GM23248 (cell line): Measurements from ENCODE around the gene SLC39A1. TPM values are rescaled to one million over a fixed set of nuclear protein-coding genes. Genes with fewer than 3 reads are reported as not detected.
A peak's percentile ranks its signal among the peaks of the same experiment; 100 is the strongest.
"Not testable (repeated sequence)": the region's sequence is repeated elsewhere in the genome, so short reads cannot be mapped to it uniquely, and the experiment has no call there.

Experiments used
- DNase-seq: peaks from one replicate; pipeline ENCODE4 v3.0.0-alpha.2; 2015
- H2AFZ ChIP-seq: fragments of 200-600 bp; sonication (generic); 2 replicates; pipeline ENCODE4 v1.6.1; 2016; ENCODE audit warnings: antibody characterized with exemption
- H3F3A ChIP-seq: fragments of 200-600 bp; sonication (generic); 2 replicates; pipeline ENCODE4 v1.6.1; 2016; ENCODE audit warnings: mild to moderate bottlenecking, antibody characterized with exemption, mixed run types; ENCODE audit not compliant: insufficient read depth
- H3K27ac ChIP-seq: fragments of 200-600 bp; sonication (generic); 2 replicates; pipeline ENCODE4 v1.5.1; 2016; ENCODE audit warnings: mild to moderate bottlenecking
- H3K27me3 ChIP-seq: fragments of 200-600 bp; sonication (generic); replicated peaks from 2 replicates; pipeline ENCODE4 v1.6.1; 2016; ENCODE audit warnings: mild to moderate bottlenecking; ENCODE audit not compliant: insufficient read depth
- H3K36me3 ChIP-seq: fragments of 200-600 bp; sonication (generic); 2 replicates; pipeline ENCODE4 v1.6.1; 2016; ENCODE audit warnings: low read depth, mild to moderate bottlenecking
- H3K4me1 ChIP-seq: fragments of 200-600 bp; sonication (generic); 2 replicates; pipeline ENCODE4 v1.6.1; 2016; ENCODE audit warnings: mild to moderate bottlenecking; ENCODE audit not compliant: insufficient read depth
- H3K4me2 ChIP-seq: fragments of 200-600 bp; sonication (generic); one replicate; pipeline ENCODE4 v1.6.1; 2016; ENCODE audit warnings: mild to moderate bottlenecking; ENCODE audit not compliant: unreplicated experiment
- H3K4me3 ChIP-seq: fragments of 200-600 bp; sonication (generic); 2 replicates; pipeline ENCODE4 v1.5.1; 2016; ENCODE audit warnings: mild to moderate bottlenecking
- H3K79me2 ChIP-seq: fragments of 200-600 bp; sonication (generic); 2 replicates; pipeline ENCODE4 v1.6.1; 2016; ENCODE audit warnings: mild to moderate bottlenecking; ENCODE audit not compliant: insufficient read depth
- H3K9ac ChIP-seq: fragments of 200-600 bp; sonication (generic); 2 replicates; pipeline ENCODE4 v1.6.1; 2016; ENCODE audit warnings: mild to moderate bottlenecking
- H3K9me2 ChIP-seq: fragments of 200-600 bp; sonication (generic); 2 replicates; pipeline ENCODE4 v1.6.1; 2016; ENCODE audit warnings: mixed run types, mild to moderate bottlenecking, moderate library complexity; ENCODE audit not compliant: insufficient read depth
- H3K9me3 ChIP-seq: fragments of 200-600 bp; sonication (generic); one replicate; pipeline ENCODE4 v1.6.1; 2017; ENCODE audit warnings: low read depth
- H4K20me1 ChIP-seq: fragments of 200-600 bp; sonication (generic); 2 replicates; pipeline ENCODE4 v1.6.0; 2016; ENCODE audit not compliant: insufficient read depth
- EZH2 ChIP-seq: fragments of 200-600 bp; sonication (generic); IDR thresholded peaks from 2 replicates; pipeline ENCODE4 v1.6.1; 2018; ENCODE audit warnings: antibody characterized with exemption, mild to moderate bottlenecking; ENCODE audit not compliant: insufficient read depth, poor library complexity, severe bottlenecking
- EZH2phosphoT487 ChIP-seq: fragments of 200-600 bp; sonication (generic); IDR thresholded peaks from 2 replicates; pipeline ENCODE4 v1.6.1; 2018; ENCODE audit warnings: antibody characterized with exemption, moderate library complexity, mild to moderate bottlenecking, low read depth; ENCODE audit not compliant: insufficient read depth
- WGBS, 2 experiments: methylation state at CpG; one replicate each; pipeline ENCODE4 v1.1.6; 2015 to 2017; ENCODE audit warnings: low lambda C conversion rate in 2 of 2, low coverage in 1 of 2; ENCODE audit errors: missing lambda C conversion rate in 2 of 2; 5-methylcytosine and 5-hydroxymethylcytosine counted together
- in situ Hi-C: fragments of 300-500 bp; cut with MboI; formaldehyde crosslinking; loops from 2 replicates; pipeline ENCODE4 v1.15.0; 2020
- polyA plus RNA-seq: library from polyadenylated mRNA; unstranded; fragments of >200 nt; fragmentation: Nextera tagmentation; extraction: Ambion mirVana; gene quantifications from 2 replicates; pipeline ENCODE4 v1.2.1, GENCODE V29; 2016
- total RNA-seq: library from RNA; depleted of rRNA; stranded (reverse); fragments of >200 nt; shearing (Covaris generic); gene quantifications from 2 replicates; pipeline ENCODE4 v1.2.3, GENCODE V29; 2014

The SLC39A1 gene
- total and polyA plus RNA-seq, 2 experiments from 2014 or later: 91.9 to 120 TPM

GRCh38 chr1:154000420-154000819 is 37.1 kb upstream of the SLC39A1 start:
- Histone ChIP-seq H3K79me2 (no peaks in the 10 kb centered on the region), H3K27me3 (no peaks in the 10 kb centered on the region), H4K20me1 (no peaks in the 10 kb centered on the region), H3K4me2 (no peak overlapping the region), H3K9me2 (no peaks in the 10 kb centered on the region), H3K27ac (no peak overlapping the region), H2AFZ (no peak overlapping the region), H3K9me3 (no peaks in the 10 kb centered on the region), H3K4me3 (no peak overlapping the region), H3K4me1 (no peaks in the 10 kb centered on the region), H3K36me3 (no peaks in the 10 kb centered on the region), H3F3A (peaks cover 4% of the 10 kb centered on the region; the same call in 1 of the 2 replicates), H3K9ac (no peak overlapping the region)
- DNase-seq: no peak
- 33 to 34% methylated on average over 4 of the region's 4 CpGs for WGBS, 2 experiments
- no peak for TF ChIP-seq EZH2phosphoT487
- TF ChIP-seq EZH2: no peak
- in situ Hi-C loops: no loop called here

GRCh38 chr1:153996882-153997281 is 33.5 kb upstream of the SLC39A1 start:
- in situ Hi-C loops, DNase-seq, H3K4me3 ChIP-seq, H3K9me2 ChIP-seq, H3K27ac ChIP-seq, H3K4me2 ChIP-seq, H2AFZ ChIP-seq, H3K27me3 ChIP-seq, H3K9ac ChIP-seq, H4K20me1 ChIP-seq, H3K9me3 ChIP-seq: not testable (repeated sequence)
- peaks cover 38% of the 10 kb centered on the region for H3F3A ChIP-seq
- peaks cover 10% of the 10 kb centered on the region for H3K79me2 ChIP-seq
- WGBS, 2 experiments: 94 to 95% methylated on average over 10 of the region's 10 CpGs
- peaks cover 17% of the 10 kb centered on the region for H3K36me3 ChIP-seq
- peaks cover 12% of the 10 kb centered on the region for H3K4me1 ChIP-seq

GRCh38 chr1:153995640-153996039 is 32.3 kb upstream of the SLC39A1 start:
- peaks cover 23% of the 10 kb centered on the region for H3K79me2 ChIP-seq
- H3K9me3 ChIP-seq: no peaks in the 10 kb centered on the region
- H3K4me2 ChIP-seq: no peak overlapping the region
- no peak for TF ChIP-seq EZH2
- TF ChIP-seq EZH2phosphoT487: no peak
- H3K9ac ChIP-seq: no peak overlapping the region
- no peaks in the 10 kb centered on the region for H3K9me2 ChIP-seq
- H3K4me3 ChIP-seq: no peak overlapping the region
- DNase-seq: no peak
- H3K27me3 ChIP-seq: no peaks in the 10 kb centered on the region
- peaks cover 46% of the 10 kb centered on the region for H3F3A ChIP-seq
- no peak overlapping the region for H3K27ac ChIP-seq
- peaks cover 21% of the 10 kb centered on the region for H3K36me3 ChIP-seq
- in situ Hi-C loops: no loop called here
- 87 to 90% methylated on average over 11 of the region's 11 CpGs for WGBS, 2 experiments
- H4K20me1 ChIP-seq: peaks cover 5% of the 10 kb centered on the region; the same call in 1 of the 2 replicates
- H3K4me1 ChIP-seq: peaks cover 17% of the 10 kb centered on the region
- no peak overlapping the region for H2AFZ ChIP-seq

- H3K9me2 ChIP-seq: no peaks in the 10 kb centered on the region
- H3K9me3 ChIP-seq: no peaks in the 10 kb centered on the region
- H3K27ac ChIP-seq: no peak overlapping the region
- H3K79me2 ChIP-seq: peaks cover 23% of the 10 kb centered on the region
- peaks cover 21% of the 10 kb centered on the region for H3K36me3 ChIP-seq
- peaks cover 5% of the 10 kb centered on the region; the same call in 1 of the 2 replicates for H4K20me1 ChIP-seq
- H3K4me1 ChIP-seq: peaks cover 18% of the 10 kb centered on the region
- no peak overlapping the region for H2AFZ ChIP-seq
- in situ Hi-C loops: no loop called here
- no peak overlapping the region for H3K9ac ChIP-seq
- no peak overlapping the region for H3K4me3 ChIP-seq
- no peak for DNase-seq
- WGBS, 2 experiments: 80 to 88% methylated on average over 3 of the region's 3 CpGs
- no peak overlapping the region for H3K4me2 ChIP-seq
- no peaks in the 10 kb centered on the region for H3K27me3 ChIP-seq
- peaks cover 46% of the 10 kb centered on the region for H3F3A ChIP-seq
- no peak for TF ChIP-seq EZH2phosphoT487
- no peak for TF ChIP-seq EZH2
Measured at GRCh38 chr1:153995202-153995601, 31.9 kb upstream of the SLC39A1 start.

- peak overlapping the region; percentile 100 for H3K4me2 ChIP-seq
- WGBS, 2 experiments: 79 to 86% methylated on average over 2 of the region's 2 CpGs
- in situ Hi-C loops: no loop called here
Measured at GRCh38 chr1:153991806-153992205, 28.5 kb upstream of the SLC39A1 start.

More at GRCh38 chr1:153991806-153992205, 28.5 kb upstream of the SLC39A1 start:
- H3F3A ChIP-seq: peaks cover 54% of the 10 kb centered on the region
- H3K4me3 ChIP-seq: peak overlapping the region; percentile 95
- H3K9ac ChIP-seq: peak overlapping the region; percentile 99
- no peaks in the 10 kb centered on the region for H3K27me3 ChIP-seq
- peaks cover 5% of the 10 kb centered on the region; the same call in 1 of the 2 replicates for H4K20me1 ChIP-seq
- peaks cover 23% of the 10 kb centered on the region for H3K79me2 ChIP-seq
- H3K9me3 ChIP-seq: no peaks in the 10 kb centered on the region
- DNase-seq: no peak
- H3K4me1 ChIP-seq: peaks cover 20% of the 10 kb centered on the region
- H3K36me3 ChIP-seq: peaks cover 21% of the 10 kb centered on the region
- peak overlapping the region; percentile 83 for H3K27ac ChIP-seq
- H2AFZ ChIP-seq: no peak overlapping the region
- no peaks in the 10 kb centered on the region for H3K9me2 ChIP-seq
- TF ChIP-seq EZH2phosphoT487: no peak
